GM15510 (cell line): ENCODE data around the gene B4GALT5.

Experiments
- POLR2A ChIP-seq: IDR thresholded peaks from 3 replicates; pipeline ENCODE4 v1.6.1; 2011; ENCODE audit warnings: borderline replicate concordance; ENCODE audit not compliant: insufficient read length; ENCODE audit errors: extremely low read depth

The B4GALT5 gene, protein sequence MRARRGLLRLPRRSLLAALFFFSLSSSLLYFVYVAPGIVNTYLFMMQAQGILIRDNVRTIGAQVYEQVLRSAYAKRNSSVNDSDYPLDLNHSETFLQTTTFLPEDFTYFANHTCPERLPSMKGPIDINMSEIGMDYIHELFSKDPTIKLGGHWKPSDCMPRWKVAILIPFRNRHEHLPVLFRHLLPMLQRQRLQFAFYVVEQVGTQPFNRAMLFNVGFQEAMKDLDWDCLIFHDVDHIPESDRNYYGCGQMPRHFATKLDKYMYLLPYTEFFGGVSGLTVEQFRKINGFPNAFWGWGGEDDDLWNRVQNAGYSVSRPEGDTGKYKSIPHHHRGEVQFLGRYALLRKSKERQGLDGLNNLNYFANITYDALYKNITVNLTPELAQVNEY

DNA sequence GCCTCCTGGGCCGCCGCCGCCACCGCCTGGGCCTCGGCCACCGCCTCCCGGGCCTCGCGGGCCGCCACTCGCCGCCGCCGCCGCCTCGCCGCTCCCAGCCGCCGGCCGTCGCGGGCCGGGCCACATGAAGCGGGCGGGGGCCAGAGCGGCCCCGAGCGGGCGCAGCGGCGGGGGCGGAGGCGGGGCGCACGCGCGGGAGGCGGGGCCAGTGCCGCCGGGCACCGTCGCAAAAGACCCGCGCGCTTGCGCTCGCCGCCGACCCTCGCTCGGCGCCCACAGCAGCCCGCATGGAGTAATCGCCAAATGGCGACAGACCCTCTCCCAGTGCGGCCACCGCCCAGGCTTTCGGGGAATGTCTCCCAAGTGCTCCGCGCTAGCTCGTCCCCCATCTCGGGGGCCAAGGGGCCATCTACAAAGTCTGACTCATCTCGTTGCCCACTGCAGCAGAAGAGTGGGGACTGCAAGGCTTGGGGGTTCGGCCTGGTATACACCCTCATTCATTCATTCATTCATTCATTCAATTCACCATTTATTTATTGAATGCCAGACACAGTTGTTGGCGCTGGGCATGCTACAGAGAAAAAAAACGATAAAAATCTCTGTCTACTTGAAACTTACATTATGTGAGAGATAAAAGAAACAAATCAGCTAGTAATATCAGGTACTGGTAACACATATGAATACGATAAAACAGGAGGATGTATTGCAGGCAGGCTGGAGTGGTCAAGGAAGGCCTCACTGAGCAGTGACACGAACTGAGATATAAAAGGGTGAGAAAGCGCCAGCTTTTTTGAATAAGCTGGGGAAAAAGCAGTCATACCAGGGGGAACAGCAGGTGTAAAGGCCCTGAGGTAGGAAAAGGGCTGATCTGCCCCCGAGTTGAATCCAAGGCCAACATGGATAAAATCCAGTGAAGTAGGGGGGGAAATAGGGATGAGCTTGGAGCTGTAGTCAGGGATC, at the start of gene B4GALT5:
TSS of gene B4GALT5 (minus strand) at position 126 of the 960 bp plus-strand sequence. CDS start 188 bp downstream, outside the sequence.
- TF ChIP-seq POLR2A: peak; percentile 63

DNA sequence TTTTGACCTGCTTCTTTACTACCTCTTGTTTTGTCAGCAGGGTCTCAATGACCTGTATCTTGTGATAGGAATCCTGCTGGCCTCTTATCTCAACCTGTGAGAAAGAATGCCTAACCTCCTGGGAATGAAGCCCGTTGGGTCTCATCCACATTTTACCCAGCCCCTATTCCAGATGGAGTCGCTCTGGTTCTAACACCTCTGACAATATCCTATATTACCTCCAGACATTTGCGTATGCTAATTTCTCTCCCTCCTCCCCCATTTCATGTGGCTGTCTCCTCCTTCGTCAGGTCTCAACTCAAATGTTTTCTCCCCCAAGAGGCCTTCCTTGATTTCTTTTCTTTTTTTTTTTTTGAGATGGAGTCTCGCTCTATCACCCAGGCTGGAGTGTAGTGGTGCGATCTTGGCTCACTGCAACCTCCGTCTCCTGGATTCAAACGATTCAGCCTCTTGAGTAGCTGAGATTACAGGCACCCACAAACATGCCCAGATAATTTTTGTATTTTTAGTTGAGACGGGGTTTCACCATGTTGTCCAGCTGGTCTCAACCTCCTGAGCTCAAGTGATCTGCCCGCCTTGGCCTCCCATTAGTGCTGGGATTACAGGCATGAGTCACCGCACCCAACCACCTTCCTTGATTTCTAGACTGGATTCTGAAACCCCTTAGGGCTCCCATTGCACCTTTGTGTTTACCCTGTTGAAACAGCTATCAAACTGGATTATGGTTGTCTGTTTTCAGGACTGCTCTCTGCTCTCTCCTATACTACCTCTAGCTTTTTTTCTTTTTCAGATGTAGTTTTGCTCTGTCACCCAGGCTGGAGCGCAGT, 49.5 kb upstream of the B4GALT5 start:
- no peak for TF ChIP-seq POLR2A

DNA sequence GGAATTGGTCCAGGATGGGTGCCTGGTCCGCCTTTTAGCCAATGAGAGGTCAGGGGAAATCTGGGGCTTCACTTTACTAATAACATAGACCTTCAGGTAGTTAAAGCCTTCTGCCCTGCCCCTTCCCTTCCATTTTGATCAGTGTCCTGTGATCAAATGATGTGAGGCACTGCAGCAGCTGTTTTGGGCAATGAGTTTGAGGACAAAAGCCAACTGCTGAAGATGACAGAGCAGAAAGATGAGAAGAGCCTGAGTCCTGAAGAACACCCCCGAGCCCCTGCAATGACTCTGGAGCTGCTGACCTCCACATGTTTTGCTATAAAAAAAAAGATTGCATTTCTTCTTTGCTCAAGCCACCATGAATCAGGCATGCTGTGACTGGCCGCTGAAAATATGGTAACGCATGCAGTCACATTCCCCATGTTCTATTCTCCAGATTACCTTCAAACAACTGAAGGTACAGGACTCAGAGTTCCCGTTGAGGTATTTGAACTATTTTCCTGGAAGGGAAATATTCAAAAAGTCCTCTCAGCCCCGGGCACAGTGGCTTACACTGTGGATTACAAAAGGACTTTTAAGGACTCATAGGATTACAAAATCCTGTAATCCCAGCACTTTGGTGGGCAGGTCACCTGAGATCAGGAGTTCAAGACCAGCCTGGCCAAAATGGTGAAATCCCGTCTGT, 45.7 kb upstream of the B4GALT5 start:
- TF ChIP-seq POLR2A: no peak

DNA sequence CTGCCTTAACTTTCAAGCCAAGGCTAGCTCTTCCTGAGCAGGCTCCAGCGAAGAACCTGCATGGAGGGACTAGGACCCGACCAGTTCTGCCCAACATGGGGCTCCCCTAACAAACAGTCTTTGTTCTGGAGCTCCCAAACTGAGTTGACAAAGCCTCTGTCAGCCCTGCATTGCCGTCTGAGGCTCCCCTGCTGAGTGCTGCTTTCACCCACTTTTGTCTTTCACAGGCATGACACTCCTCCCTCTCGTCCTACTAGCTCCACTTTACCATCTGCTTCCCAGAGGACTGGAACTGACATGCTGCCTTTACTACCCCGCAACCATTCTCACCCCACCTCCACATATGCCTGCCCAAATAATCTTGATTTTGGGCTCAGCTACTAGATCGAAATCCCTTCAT, 45.1 kb upstream of the B4GALT5 start:
- no peak for TF ChIP-seq POLR2A

DNA sequence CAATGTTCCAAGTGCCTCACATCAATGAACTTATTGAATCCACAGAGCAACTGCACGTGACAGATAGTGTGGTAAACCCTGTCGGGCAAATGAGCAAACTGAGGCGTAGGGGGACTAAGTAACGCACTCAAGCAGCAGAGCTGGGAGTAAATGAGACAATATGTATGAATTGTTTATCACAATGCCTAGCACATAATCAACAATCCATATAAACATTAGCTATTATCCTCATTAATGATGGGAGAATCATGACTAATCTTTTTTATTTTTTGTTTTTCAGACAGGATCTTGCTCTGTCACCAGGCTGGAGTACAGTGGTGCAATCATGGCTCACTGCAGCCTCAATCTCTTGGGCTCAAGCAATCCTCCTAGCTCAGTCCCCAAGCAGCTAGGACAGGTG, 43.9 kb upstream of the B4GALT5 start:
- no peak for TF ChIP-seq POLR2A

DNA sequence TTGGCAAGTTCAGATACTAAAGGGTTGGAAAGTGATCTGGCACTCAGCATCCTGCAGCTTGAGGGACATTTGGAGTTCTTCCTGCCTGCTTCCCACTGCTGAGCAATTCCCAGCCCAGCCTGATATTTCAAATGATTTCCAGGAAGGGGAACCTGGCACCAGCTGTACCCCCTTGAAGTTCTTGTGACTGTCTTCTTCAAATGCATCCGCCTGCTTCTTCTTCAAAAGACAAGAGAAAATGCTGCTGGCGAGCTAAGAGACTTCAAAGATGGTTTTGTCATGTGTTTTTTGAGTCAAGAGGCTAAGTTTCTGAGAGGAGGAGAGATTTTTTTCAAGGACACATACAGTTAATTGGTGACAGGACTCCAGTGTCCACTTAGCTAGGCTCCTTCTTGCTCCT, 42.6 kb upstream of the B4GALT5 start:
- TF ChIP-seq POLR2A: no peak

DNA sequence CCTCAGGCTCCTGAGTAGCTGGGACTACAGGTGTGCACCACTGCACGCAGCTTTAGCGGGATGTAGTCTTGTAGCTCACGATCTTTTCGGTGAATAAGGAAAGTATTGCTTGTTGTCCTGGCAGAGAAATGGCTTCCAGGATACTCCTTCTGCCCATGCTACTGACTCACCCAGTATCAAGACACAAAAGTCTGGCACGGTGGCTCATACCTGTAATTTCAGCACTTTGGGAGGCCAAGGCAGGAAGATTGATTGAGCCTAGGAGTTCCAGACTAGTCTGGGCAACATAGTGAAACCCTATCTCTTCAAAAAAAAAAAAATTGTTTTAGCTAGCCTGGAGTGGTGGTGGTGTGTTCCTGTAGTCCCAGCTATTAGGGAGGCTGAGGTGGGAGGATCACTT, 40.9 kb upstream of the B4GALT5 start:
- no peak for TF ChIP-seq POLR2A

DNA sequence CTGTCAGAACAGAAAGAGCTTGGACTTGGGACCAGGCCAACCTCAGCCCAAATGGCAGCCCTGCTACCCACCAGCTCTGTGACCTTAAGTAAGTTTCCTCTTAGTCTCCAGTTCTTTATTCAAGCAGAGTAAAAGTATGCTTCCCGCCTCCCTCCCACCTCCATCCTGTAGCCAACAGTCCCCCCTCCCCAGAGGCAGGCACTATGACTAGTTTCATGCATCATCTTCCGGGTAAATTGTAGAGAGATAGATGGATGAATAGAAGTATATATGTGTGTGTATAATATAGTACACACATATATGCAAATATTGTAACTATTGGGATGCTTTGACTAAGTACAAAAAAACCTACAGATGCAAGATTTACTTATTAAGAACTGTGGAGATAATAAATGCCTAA, 39.5 kb upstream of the B4GALT5 start:
- TF ChIP-seq POLR2A: no peak

DNA sequence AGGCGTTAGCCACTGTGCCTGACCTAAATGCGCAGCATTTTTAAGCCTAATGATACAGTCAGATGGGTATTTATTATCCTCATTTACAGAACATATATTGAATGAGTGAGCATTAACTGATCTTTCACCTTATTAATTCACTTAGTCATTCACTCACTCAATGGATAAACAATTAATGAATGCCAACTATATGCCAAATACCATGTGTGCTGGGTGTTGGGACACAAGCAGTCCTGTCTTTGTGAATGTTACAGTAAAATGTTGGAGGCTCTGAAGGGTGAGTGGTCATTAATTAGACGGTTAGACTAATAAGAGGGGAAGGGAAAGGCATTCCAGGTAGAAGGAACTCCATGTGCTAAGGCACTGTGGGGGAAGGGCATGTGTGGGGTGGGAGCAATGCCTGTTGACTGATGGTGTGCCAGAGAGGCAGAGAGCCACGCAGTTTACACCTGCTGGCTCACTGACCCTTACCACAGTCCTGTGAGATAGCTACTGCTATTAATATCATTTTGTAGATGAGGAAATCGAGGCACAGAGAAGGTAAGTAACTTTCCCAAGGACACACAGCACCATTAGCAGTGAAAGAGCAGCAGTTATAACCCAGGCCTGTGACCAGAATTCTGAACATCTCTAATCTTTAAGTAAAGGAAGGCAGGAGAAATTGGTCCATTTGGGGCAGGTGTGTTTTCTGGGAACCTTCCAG, 38.7 kb upstream of the B4GALT5 start:
- no peak for TF ChIP-seq POLR2A

DNA sequence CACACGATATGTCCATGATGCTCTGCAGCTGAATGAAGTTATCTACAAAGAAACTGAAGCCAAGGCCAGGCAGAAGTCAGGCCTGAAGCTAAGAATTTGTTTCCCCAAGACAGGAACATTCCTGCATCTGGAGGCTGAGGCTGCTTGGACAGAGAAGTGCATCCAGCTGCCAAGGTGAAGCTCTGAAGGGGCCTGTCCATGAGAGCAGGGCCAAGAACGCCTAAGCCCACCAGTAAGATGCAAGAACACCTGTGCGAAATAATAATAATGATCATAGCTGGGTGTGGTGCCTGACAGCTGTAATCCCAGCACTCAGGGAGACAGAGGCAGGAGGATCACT, 37.7 kb upstream of the B4GALT5 start:
- no peak for TF ChIP-seq POLR2A

DNA sequence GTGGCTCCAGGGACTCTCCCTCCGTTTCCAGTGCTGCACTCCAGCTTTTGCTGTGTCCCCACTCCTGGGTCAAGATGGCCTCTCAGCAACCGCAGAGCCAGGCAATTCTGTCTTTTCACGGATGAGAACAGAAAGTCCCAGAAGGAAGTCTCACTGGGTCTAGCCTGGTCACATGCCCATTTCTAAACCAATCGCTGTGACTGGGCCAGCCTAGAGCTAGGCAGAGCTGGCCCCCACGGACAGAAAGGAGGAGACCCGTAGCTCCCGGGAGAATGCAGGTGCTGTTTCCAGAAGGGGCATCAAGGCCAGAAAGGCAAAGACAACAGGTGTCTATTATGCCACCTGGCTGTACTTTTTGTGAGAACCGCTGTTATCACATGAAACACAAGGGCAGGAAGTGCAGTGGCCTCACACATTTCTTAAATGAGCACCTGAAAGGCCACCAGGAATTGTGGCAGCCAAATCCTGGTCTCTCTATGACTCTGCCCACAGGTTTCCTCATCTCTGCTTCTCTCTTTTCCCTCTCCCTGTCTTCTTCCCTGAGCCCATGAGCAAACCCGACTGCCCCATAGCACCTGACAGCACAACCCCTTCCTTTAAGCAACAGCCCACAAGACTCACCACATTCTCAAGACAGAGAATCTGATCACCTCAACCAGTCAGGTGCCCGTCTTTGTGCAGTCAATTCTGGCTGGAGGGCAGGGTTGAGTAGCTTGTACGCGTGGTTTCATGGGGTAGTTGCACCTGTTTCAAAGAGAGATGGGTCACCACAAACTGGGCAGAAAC, 37.1 kb upstream of the B4GALT5 start:
- TF ChIP-seq POLR2A: peak; percentile 18

DNA sequence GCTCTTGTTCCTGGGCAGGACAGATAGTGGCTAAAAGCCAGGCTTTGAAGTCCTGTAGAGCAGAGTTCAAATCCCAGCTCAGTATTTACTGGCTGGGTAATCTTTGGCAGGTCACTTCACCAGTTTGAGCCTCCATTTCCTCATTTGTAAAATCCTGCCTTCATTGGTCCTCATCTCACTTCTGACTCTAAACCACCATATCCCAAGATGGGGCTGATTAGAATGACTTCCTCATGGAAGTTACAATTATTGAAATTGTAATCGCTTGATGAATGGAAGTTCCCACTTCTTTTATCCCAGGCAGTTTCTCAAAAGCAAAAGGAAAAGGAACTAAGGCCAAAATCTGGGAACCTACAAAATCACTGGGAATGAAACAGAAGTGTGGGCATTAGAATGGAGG, 35.9 kb upstream of the B4GALT5 start:
- no peak for TF ChIP-seq POLR2A

DNA sequence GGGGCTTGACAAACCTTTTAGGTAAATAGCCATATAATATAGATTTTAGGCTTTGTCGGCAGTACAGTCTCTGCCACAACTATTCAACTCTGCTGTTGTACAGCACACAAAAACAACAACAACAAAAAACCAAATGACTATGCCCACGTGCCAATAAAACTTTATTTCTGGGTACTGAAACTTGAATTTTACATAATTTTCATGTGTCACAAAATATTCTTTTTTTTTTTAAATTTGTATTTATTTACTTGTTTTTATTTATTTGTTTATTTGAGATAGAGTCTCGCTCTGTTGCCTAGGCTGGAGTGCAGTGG, 34.8 kb upstream of the B4GALT5 start:
- TF ChIP-seq POLR2A: no peak
